ENCODE results near the gene CYP39A1. TPM values are rescaled to one million over a fixed set of nuclear protein-coding genes. Genes with fewer than 3 reads are reported as not detected.
A peak's percentile ranks its signal among the peaks of the same experiment; 100 is the strongest.

Gene CYP39A1
- total RNA-seq, 1 donor from 2014 or later: 5.4 TPM

DNA sequence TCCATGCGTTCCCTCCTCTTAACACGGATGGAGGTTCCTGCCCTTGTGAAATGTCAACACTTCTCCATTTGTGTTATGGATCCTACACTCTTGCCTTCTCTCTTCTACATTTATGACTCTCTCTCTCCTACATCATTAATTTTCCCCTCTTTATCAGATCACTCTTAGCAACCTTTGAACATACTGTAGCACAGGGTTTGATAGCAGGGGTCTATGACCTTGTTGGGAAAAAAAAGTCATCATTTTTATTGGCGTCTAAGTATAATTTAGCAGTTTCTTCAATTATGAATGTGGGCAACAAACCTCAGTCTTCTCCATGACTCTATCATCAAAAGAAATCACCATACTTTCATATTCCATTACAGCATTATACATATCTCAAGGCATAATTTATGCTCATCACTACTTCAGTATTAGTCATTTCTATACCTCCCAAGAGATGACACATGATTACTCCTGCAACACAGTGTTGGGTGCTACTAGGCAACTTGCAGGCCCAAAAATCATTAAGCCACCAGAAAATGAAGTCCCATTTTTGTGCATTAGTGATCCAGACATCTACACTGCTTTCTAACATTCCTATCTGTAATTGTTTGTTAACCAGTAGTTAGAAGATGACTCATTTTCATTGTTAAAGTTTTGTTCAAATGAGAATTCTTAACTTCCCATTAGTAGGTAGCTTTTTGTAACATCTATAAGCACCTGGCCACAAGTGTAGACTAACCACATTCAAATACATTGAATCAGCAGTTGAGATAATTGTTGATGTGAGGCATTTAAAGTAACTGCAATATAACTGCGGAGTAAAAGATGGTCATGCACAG is 9.5 kb downstream of the CYP39A1 start:
- no peak overlapping the region for H3K4me3 ChIP-seq
- no peaks in the 10 kb centered on the region for H3K9me3 ChIP-seq
- intact Hi-C loops (cut with DNase I): no loop called here
- no peak overlapping the region for H3K27ac ChIP-seq
- H3K36me3 ChIP-seq: no peaks in the 10 kb centered on the region
- no peaks in the 10 kb centered on the region for H3K27me3 ChIP-seq
- TF ChIP-seq POLR2A (IDR thresholded peaks at IDR 0.05): no peak
- TF ChIP-seq, protein P1, sequence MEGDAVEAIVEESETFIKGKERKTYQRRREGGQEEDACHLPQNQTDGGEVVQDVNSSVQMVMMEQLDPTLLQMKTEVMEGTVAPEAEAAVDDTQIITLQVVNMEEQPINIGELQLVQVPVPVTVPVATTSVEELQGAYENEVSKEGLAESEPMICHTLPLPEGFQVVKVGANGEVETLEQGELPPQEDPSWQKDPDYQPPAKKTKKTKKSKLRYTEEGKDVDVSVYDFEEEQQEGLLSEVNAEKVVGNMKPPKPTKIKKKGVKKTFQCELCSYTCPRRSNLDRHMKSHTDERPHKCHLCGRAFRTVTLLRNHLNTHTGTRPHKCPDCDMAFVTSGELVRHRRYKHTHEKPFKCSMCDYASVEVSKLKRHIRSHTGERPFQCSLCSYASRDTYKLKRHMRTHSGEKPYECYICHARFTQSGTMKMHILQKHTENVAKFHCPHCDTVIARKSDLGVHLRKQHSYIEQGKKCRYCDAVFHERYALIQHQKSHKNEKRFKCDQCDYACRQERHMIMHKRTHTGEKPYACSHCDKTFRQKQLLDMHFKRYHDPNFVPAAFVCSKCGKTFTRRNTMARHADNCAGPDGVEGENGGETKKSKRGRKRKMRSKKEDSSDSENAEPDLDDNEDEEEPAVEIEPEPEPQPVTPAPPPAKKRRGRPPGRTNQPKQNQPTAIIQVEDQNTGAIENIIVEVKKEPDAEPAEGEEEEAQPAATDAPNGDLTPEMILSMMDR (IDR thresholded peaks at IDR 0.05): no peak
- no peak for TF ChIP-seq POLR2AphosphoS5 (IDR thresholded peaks at IDR 0.05; ENCODE audit: insufficient read depth in 1 of 2, low read depth in 1 of 2)
- H3K4me1 ChIP-seq: no peaks in the 10 kb centered on the region
- DNase-seq (ENCODE audit: extremely low spot score in 2 of 2): no peak

DNA sequence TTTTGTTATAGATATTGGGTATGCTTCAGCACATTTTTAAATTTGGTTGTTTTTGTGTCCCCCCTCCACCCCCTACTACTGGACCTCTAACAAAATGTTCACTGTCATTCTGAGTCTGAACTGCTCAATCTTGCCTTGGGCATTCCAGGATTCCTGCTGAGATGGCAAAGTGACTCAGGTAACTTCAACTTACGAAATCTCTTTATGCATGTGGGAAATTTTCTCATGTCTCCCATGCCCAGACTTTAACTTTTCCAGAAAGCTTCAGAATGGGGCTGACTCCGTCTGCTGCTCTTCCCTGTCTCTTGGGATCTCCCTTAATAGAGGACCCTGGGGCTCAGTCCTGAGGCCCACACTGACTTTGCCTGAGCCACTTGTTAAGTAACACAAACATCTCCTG is 14.0 kb downstream of the CYP39A1 start:
- H3K36me3 ChIP-seq: no peaks in the 10 kb centered on the region
- DNase-seq (ENCODE audit: extremely low spot score in 2 of 2): no peak
- no peak overlapping the region for H3K27ac ChIP-seq
- no peaks in the 10 kb centered on the region for H3K9me3 ChIP-seq
- H3K4me1 ChIP-seq: peaks cover 14% of the 10 kb centered on the region
- TF ChIP-seq POLR2A (IDR thresholded peaks at IDR 0.05) (no peak), POLR2AphosphoS5 (IDR thresholded peaks at IDR 0.05; ENCODE audit: insufficient read depth in 1 of 2, low read depth in 1 of 2) (no peak)
- TF ChIP-seq, protein P1 (IDR thresholded peaks at IDR 0.05): no peak
- no peak overlapping the region for H3K4me3 ChIP-seq
- no peaks in the 10 kb centered on the region for H3K27me3 ChIP-seq
- intact Hi-C loops (cut with DNase I): no loop called here

DNA sequence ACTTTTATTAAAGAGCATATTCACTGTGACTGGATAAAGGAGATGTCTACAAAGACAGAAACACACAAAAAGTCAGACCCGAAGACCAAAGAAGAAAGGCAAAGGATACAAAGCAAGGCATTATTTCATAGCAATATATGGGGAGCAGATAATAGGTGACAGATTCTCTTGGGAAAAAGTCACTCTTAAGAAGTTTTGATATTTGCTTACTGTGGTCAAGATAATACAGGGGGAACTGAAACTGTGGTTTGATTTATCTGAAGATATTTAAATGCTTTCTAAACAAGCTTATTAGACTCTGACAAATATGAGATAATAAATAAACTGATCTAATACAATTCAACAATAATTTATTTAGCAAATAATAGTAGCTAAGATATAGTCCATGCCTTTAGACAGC is 14.7 kb downstream of the CYP39A1 start:
- intact Hi-C loops (cut with DNase I): no loop called here
- H3K4me1 ChIP-seq: peaks cover 14% of the 10 kb centered on the region
- no peak overlapping the region for H3K27ac ChIP-seq
- H3K27me3 ChIP-seq: no peaks in the 10 kb centered on the region
- no peaks in the 10 kb centered on the region for H3K9me3 ChIP-seq
- no peak overlapping the region for H3K4me3 ChIP-seq
- TF ChIP-seq POLR2AphosphoS5 (IDR thresholded peaks at IDR 0.05; ENCODE audit: insufficient read depth in 1 of 2, low read depth in 1 of 2) (no peak), POLR2A (IDR thresholded peaks at IDR 0.05) (no peak)
- TF ChIP-seq, protein P1 (IDR thresholded peaks at IDR 0.05): no peak
- no peak for DNase-seq (ENCODE audit: extremely low spot score in 2 of 2)
- H3K36me3 ChIP-seq: no peaks in the 10 kb centered on the region

DNA sequence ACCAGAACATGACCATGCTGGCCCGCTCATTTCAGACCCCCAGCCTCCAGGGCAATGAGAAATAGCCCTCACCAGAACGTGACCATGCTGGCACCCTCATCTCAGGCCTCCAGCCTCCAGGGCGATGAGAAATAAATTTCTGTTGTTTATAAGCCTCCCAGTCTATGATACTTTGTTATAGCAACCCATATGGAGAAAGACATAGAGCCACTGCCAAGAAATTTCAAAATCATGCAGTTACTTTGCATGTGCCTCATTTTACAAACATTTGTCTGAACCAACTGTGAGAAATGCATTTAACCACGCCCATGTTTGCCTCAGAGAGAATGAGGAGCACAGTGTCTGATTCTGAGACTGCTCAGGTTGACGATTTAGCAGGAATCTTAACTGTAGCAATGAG is 15.5 kb downstream of the CYP39A1 start:
- H3K4me3 ChIP-seq: no peak overlapping the region
- H3K27me3 ChIP-seq: no peaks in the 10 kb centered on the region
- H3K36me3 ChIP-seq: no peaks in the 10 kb centered on the region
- peak overlapping the region; percentile 27 for H3K27ac ChIP-seq
- peaks cover 14% of the 10 kb centered on the region for H3K4me1 ChIP-seq
- no peaks in the 10 kb centered on the region for H3K9me3 ChIP-seq
- peak; percentile 22 to 43 for TF ChIP-seq POLR2AphosphoS5 (IDR thresholded peaks at IDR 0.05; ENCODE audit: insufficient read depth in 1 of 2, low read depth in 1 of 2)
- TF ChIP-seq POLR2A (IDR thresholded peaks at IDR 0.05): no peak
- TF ChIP-seq, protein P1 (IDR thresholded peaks at IDR 0.05): no peak
- DNase-seq (ENCODE audit: extremely low spot score in 2 of 2): no peak
- intact Hi-C loops (cut with DNase I): no loop called here

DNA sequence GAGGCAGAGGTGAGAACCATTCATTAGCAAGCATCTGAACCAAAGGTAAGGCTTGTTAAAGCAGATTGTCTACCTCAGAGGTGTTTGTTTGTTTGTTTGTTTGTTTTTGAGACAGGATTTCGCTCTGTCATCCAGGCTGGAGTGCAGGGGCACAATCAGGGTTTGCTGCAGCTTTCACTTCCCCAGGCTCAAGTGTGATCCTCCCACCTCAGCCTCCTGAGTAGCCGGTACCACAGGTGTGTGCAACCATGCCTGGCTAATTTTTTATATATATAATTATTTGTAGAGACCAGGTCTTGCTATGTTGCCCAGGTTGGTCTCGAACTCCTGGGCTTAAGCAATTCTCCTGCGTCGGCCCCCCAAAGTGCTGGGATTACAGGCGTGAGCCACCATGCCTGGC is 17.2 kb downstream of the CYP39A1 start:
- peaks cover 14% of the 10 kb centered on the region for H3K4me1 ChIP-seq
- no peaks in the 10 kb centered on the region for H3K36me3 ChIP-seq
- TF ChIP-seq POLR2AphosphoS5 (IDR thresholded peaks at IDR 0.05; ENCODE audit: insufficient read depth in 1 of 2, low read depth in 1 of 2): no peak
- no peak for DNase-seq (ENCODE audit: extremely low spot score in 2 of 2)
- no peak overlapping the region for H3K4me3 ChIP-seq
- H3K27ac ChIP-seq: no peak overlapping the region
- intact Hi-C loops (cut with DNase I): no loop called here
- no peaks in the 10 kb centered on the region for H3K9me3 ChIP-seq
- no peaks in the 10 kb centered on the region for H3K27me3 ChIP-seq

All from vagina (tissue), 2 donors.